ENCODE data around the gene FRY.

FRY gene

GRCh38 chr13:32147976-32148375, 116.4 kb downstream of the FRY start:
- TF ChIP-seq TAF1 (IDR thresholded peaks at IDR 0.05; ENCODE audit: borderline replicate concordance, insufficient read depth, low read length) (no peak), SIN3A (IDR thresholded peaks at IDR 0.05; ENCODE audit: borderline replicate concordance, insufficient read depth, low read length) (no peak), FOXP2 (optimal IDR thresholded peaks at IDR 0.05; ENCODE audit: borderline replicate concordance, extremely low read depth, extremely low read length, insufficient read depth) (no peak), POLR2AphosphoS5 (IDR thresholded peaks at IDR 0.05; ENCODE audit: low read depth, low read length) (no peak), REST (IDR thresholded peaks at IDR 0.05; ENCODE audit: insufficient read depth in 1 of 2, low read depth in 2 of 2, low read length in 2 of 2) (no peak)

- TF ChIP-seq SIN3A (IDR thresholded peaks at IDR 0.05; ENCODE audit: borderline replicate concordance, insufficient read depth, low read length) (no peak), TAF1 (IDR thresholded peaks at IDR 0.05; ENCODE audit: borderline replicate concordance, insufficient read depth, low read length) (no peak), POLR2AphosphoS5 (IDR thresholded peaks at IDR 0.05; ENCODE audit: low read depth, low read length) (no peak), REST (IDR thresholded peaks at IDR 0.05; ENCODE audit: insufficient read depth in 1 of 2, low read depth in 2 of 2, low read length in 2 of 2) (no peak), FOXP2 (optimal IDR thresholded peaks at IDR 0.05; ENCODE audit: borderline replicate concordance, extremely low read depth, extremely low read length, insufficient read depth) (no peak)
Observed at GRCh38 chr13:32150239-32150638, 118.7 kb downstream of the FRY start.

- TF ChIP-seq SIN3A (IDR thresholded peaks at IDR 0.05; ENCODE audit: borderline replicate concordance, insufficient read depth, low read length) = no peak
- TF ChIP-seq FOXP2 (optimal IDR thresholded peaks at IDR 0.05; ENCODE audit: borderline replicate concordance, extremely low read depth, extremely low read length, insufficient read depth) = no peak
- TF ChIP-seq REST (IDR thresholded peaks at IDR 0.05; ENCODE audit: insufficient read depth in 1 of 2, low read depth in 2 of 2, low read length in 2 of 2) = no peak
- TF ChIP-seq TAF1 (IDR thresholded peaks at IDR 0.05; ENCODE audit: borderline replicate concordance, insufficient read depth, low read length) = no peak
- no peak for TF ChIP-seq POLR2AphosphoS5 (IDR thresholded peaks at IDR 0.05; ENCODE audit: low read depth, low read length)
Observed at GRCh38 chr13:32150794-32151193, 119.2 kb downstream of the FRY start.

- TF ChIP-seq SIN3A (IDR thresholded peaks at IDR 0.05; ENCODE audit: borderline replicate concordance, insufficient read depth, low read length) = no peak
- TF ChIP-seq POLR2AphosphoS5 (IDR thresholded peaks at IDR 0.05; ENCODE audit: low read depth, low read length) = no peak
- TF ChIP-seq REST (IDR thresholded peaks at IDR 0.05; ENCODE audit: insufficient read depth in 1 of 2, low read depth in 2 of 2, low read length in 2 of 2) = no peak
- no peak for TF ChIP-seq TAF1 (IDR thresholded peaks at IDR 0.05; ENCODE audit: borderline replicate concordance, insufficient read depth, low read length)
- TF ChIP-seq FOXP2 (optimal IDR thresholded peaks at IDR 0.05; ENCODE audit: borderline replicate concordance, extremely low read depth, extremely low read length, insufficient read depth) = no peak
Observed at GRCh38 chr13:32151240-32151639, 119.7 kb downstream of the FRY start.

GRCh38 chr13:32153056-32153455, 121.5 kb downstream of the FRY start:
- TF ChIP-seq REST (IDR thresholded peaks at IDR 0.05; ENCODE audit: insufficient read depth in 1 of 2, low read depth in 2 of 2, low read length in 2 of 2) (no peak), FOXP2 (optimal IDR thresholded peaks at IDR 0.05; ENCODE audit: borderline replicate concordance, extremely low read depth, extremely low read length, insufficient read depth) (no peak), SIN3A (IDR thresholded peaks at IDR 0.05; ENCODE audit: borderline replicate concordance, insufficient read depth, low read length) (no peak), TAF1 (IDR thresholded peaks at IDR 0.05; ENCODE audit: borderline replicate concordance, insufficient read depth, low read length) (no peak), POLR2AphosphoS5 (IDR thresholded peaks at IDR 0.05; ENCODE audit: low read depth, low read length) (no peak)
